CD14-positive monocyte (primary cell): ENCODE data around the gene TPP2. TPM values are rescaled to one million over a fixed set of nuclear protein-coding genes. Genes with fewer than 3 reads are reported as not detected.

Source experiments
- DNase-seq, 3 donors: peaks; one replicate each; pipeline ENCODE4 v3.0.0-alpha.2; 2011 to 2022
- H2AFZ ChIP-seq: 2 replicates; pipeline ENCODE4 v1.6.0; 2012; ENCODE audit warnings: mild to moderate bottlenecking, low read depth, low read length, inconsistent platforms; ENCODE audit not compliant: insufficient read depth, poor library complexity, severe bottlenecking
- H3K27ac ChIP-seq, 2 donors: 1 replicate in 1 of 2; 2 replicates in 1 of 2; pipeline ENCODE4 v1.5.1; 2012 to 2013; ENCODE audit warnings: low read length in 2 of 2, control low read depth in 1 of 2, inconsistent platforms in 1 of 2, low read depth in 1 of 2, mild to moderate bottlenecking in 1 of 2
- H3K27me3 ChIP-seq, 2 donors: one replicate each; pipeline versions ENCODE4 v1.6.0 to v1.6.1; 2011 to 2013; ENCODE audit warnings: low read length in 2 of 2; ENCODE audit not compliant: control insufficient read depth in 2 of 2, insufficient read depth in 2 of 2
- H3K36me3 ChIP-seq, 2 donors: replicated peaks in 1 of 2; 1 replicate in 1 of 2; 2 replicates in 1 of 2; pipeline versions ENCODE4 v1.5.1 to v1.6.1; 2012 to 2013; ENCODE audit warnings: low read length in 2 of 2, control low read depth in 1 of 2, inconsistent platforms in 1 of 2, mild to moderate bottlenecking in 1 of 2; ENCODE audit not compliant: insufficient read depth in 2 of 2, control insufficient read depth in 1 of 2
- H3K4me1 ChIP-seq, 2 donors: 1 replicate in 1 of 2; 2 replicates in 1 of 2; pipeline versions ENCODE4 v1.5.1 to v1.6.1; 2012 to 2013; ENCODE audit warnings: low read length in 2 of 2, control low read depth in 1 of 2, inconsistent platforms in 1 of 2, mild to moderate bottlenecking in 1 of 2, moderate library complexity in 1 of 2; ENCODE audit not compliant: insufficient read depth in 2 of 2, control insufficient read depth in 1 of 2
- H3K4me2 ChIP-seq: replicated peaks from 2 replicates; pipeline ENCODE3; 2012; ENCODE audit warnings: low read length, moderate library complexity, mild to moderate bottlenecking; ENCODE audit not compliant: poor library complexity, severe bottlenecking; ENCODE audit errors: extremely low read depth
- H3K4me3 ChIP-seq, 3 experiments: fragments of 200-600 bp in 1 of 3; sonication (generic) in 1 of 3; replicated peaks in 1 of 3; 1 replicate in 2 of 3; 2 replicates in 1 of 3; pipeline ENCODE4 v1.5.1; 2011 to 2013; ENCODE audit warnings: low read length in 3 of 3, mild to moderate bottlenecking in 3 of 3, control low read depth in 2 of 3, low read depth in 2 of 3, inconsistent platforms in 1 of 3, moderate library complexity in 1 of 3
- H3K79me2 ChIP-seq: 2 replicates; pipeline ENCODE4 v1.6.0; 2012; ENCODE audit warnings: mild to moderate bottlenecking, control low read depth, inconsistent platforms, low read length, moderate library complexity; ENCODE audit not compliant: insufficient read depth
- H3K9ac ChIP-seq: 2 replicates; pipeline ENCODE4 v1.6.0; 2017; ENCODE audit warnings: low read length, mild to moderate bottlenecking; ENCODE audit not compliant: insufficient read depth, poor library complexity, severe bottlenecking
- H3K9me3 ChIP-seq, 2 donors: replicated peaks in 1 of 2; 1 replicate in 1 of 2; 2 replicates in 1 of 2; pipeline versions ENCODE4 v1.5.1 to v1.6.1; 2012 to 2013; ENCODE audit warnings: low read length in 2 of 2, control low read depth in 1 of 2; ENCODE audit not compliant: control insufficient read depth in 1 of 2, insufficient read depth in 1 of 2
- H4K20me1 ChIP-seq: 2 replicates; pipeline ENCODE4 v1.6.0; 2012; ENCODE audit warnings: mild to moderate bottlenecking, low read length, control low read depth, moderate library complexity; ENCODE audit not compliant: insufficient read depth
- H3K27ac Mint-ChIP-seq, 7 donors: one replicate each; pipeline ENCODE4 v1.8.0; 2020; ENCODE audit warnings: mild to moderate bottlenecking in 7 of 7, mixed read lengths in 7 of 7, moderate library complexity in 6 of 7, inconsistent platforms in 2 of 7
- H3K27me3 Mint-ChIP-seq, 3 donors: one replicate each; pipeline ENCODE4 v1.8.0; 2021 to 2022; ENCODE audit warnings: low read depth in 3 of 3, mild to moderate bottlenecking in 3 of 3, mixed read lengths in 3 of 3, moderate library complexity in 3 of 3, inconsistent platforms in 1 of 3
- H3K36me3 Mint-ChIP-seq, 2 donors: one replicate each; pipeline ENCODE4 v1.8.0; 2020; ENCODE audit warnings: mixed read lengths in 2 of 2, inconsistent platforms in 1 of 2, mild to moderate bottlenecking in 1 of 2
- H3K4me1 Mint-ChIP-seq: one replicate; pipeline ENCODE4 v1.8.0; 2020; ENCODE audit warnings: mild to moderate bottlenecking, mixed read lengths
- H3K4me3 Mint-ChIP-seq, 2 donors: one replicate each; pipeline ENCODE4 v1.8.0; 2020; ENCODE audit warnings: mild to moderate bottlenecking in 2 of 2, mixed read lengths in 2 of 2, moderate library complexity in 1 of 2
- H3K9me3 Mint-ChIP-seq, 7 donors: one replicate each; pipeline ENCODE4 v1.8.0; 2020 to 2022; ENCODE audit warnings: mixed read lengths in 7 of 7, mild to moderate bottlenecking in 6 of 7, moderate library complexity in 6 of 7, inconsistent platforms in 2 of 7
- CTCF ChIP-seq: fragments of 200-600 bp; IDR thresholded peaks from one replicate; pipeline ENCODE4 v1.8.0; 2022; ENCODE audit warnings: antibody characterized with exemption, mild to moderate bottlenecking
- WGBS: methylation state at CpG from one replicate; pipeline ENCODE4 v1.1.5; 2013; ENCODE audit warnings: missing lambda C conversion rate; ENCODE audit not compliant: insufficient coverage; 5-methylcytosine and 5-hydroxymethylcytosine counted together
- intact Hi-C, 2 donors: fragments of 100-400 bp; cut with micrococcal nuclease; formaldehyde crosslinking; loops; one replicate each; pipeline versions ENCODE4 v1.15.0 to v1.15.1; 2023
- polyA plus RNA-seq, 3 donors: library from polyadenylated mRNA; depleted of rRNA in 1 of 3; unstranded in 2 of 3; stranded (reverse) in 1 of 3; fragments of 300-500 nt in 2 of 3; fragments of >200 nt in 1 of 3; fragmentation: Illumina TruSeq in 2 of 3; gene quantifications; 1 replicate in 2 of 3; 2 replicates in 1 of 3; pipeline ENCODE4 v1.2.3, GENCODE V29; 2012 to 2021

The TPP2 gene
- polyA plus RNA-seq, 3 donors = 18.0 to 39.7 (median 26.0) TPM

- no peaks in the 10 kb centered on the region for H3K9me3 ChIP-seq
- H3K4me2 ChIP-seq = no peak overlapping the region
- H3K36me3 Mint-ChIP-seq = peaks cover 12 to 14% of the 10 kb centered on the region in 2 donors
- H3K4me3 ChIP-seq = no peak overlapping the region
- no peak overlapping the region for H2AFZ ChIP-seq
- H3K27me3 Mint-ChIP-seq = peaks cover 0 to 3% (median 2%) of the 10 kb centered on the region in 3 donors
- H3K27me3 ChIP-seq = peaks cover 0 to 5% of the 10 kb centered on the region in 2 donors
- no peak overlapping the region for H3K9ac ChIP-seq
- H3K4me1 Mint-ChIP-seq = peaks cover 17% of the 10 kb centered on the region
- H3K4me1 ChIP-seq = peaks cover 13% of the 10 kb centered on the region in 2 donors
- intact Hi-C loops = loop anchor here (2.0 to 10.0 kb wide), 2 partner anchors 70 to 112 kb away; partner anchors contain the start of genes BIVM (in 1 of the 2) and POGLUT2 (in 1 of the 2)
- 100% methylated on average over 2 of the region's 3 CpGs for whole genome bisulfite sequencing
- peaks cover 17 to 27% of the 10 kb centered on the region in 2 donors for H3K36me3 ChIP-seq
- H3K4me3 Mint-ChIP-seq = no peak overlapping the region
- H3K9me3 Mint-ChIP-seq = peaks cover 0 to 5% (median 1%) of the 10 kb centered on the region in 7 donors
- no peaks in the 10 kb centered on the region for H4K20me1 ChIP-seq
- no peaks in the 10 kb centered on the region for H3K79me2 ChIP-seq
- H3K27ac ChIP-seq = no peak overlapping the region
- no peak overlapping the region for H3K27ac Mint-ChIP-seq
- no peak for TF ChIP-seq CTCF
- DNase-seq = no peak
Observed at GRCh38 chr13:102682727-102683126, 85.9 kb downstream of the TPP2 start.

GRCh38 chr13:102683637-102684036 lies 86.9 kb downstream of the TPP2 start:
- peaks cover 0 to 5% (median 1%) of the 10 kb centered on the region in 7 donors for H3K9me3 Mint-ChIP-seq
- H3K4me1 Mint-ChIP-seq = peaks cover 17% of the 10 kb centered on the region
- no peaks in the 10 kb centered on the region for H4K20me1 ChIP-seq
- intact Hi-C loops = loop anchor here (2.0 to 10.0 kb wide), 2 partner anchors 71 to 111 kb away; partner anchors contain the start of genes BIVM (in 1 of the 2) and POGLUT2 (in 1 of the 2)
- H3K27me3 ChIP-seq = peaks cover 0 to 5% of the 10 kb centered on the region in 2 donors
- no peak overlapping the region for H2AFZ ChIP-seq
- H3K27ac ChIP-seq = no peak overlapping the region
- no peak overlapping the region for H3K4me2 ChIP-seq
- no peak overlapping the region for H3K9ac ChIP-seq
- H3K4me3 ChIP-seq = no peak overlapping the region
- H3K79me2 ChIP-seq = no peaks in the 10 kb centered on the region
- TF ChIP-seq CTCF = no peak
- H3K36me3 Mint-ChIP-seq = peaks cover 7% of the 10 kb centered on the region in 2 donors
- no peaks in the 10 kb centered on the region for H3K9me3 ChIP-seq
- no peak overlapping the region for H3K27ac Mint-ChIP-seq
- no peak for DNase-seq
- no peak overlapping the region for H3K4me3 Mint-ChIP-seq
- WGBS = no CpG with 5 or more reads among the region's 2 CpGs
- peaks cover 9 to 18% of the 10 kb centered on the region in 2 donors for H3K36me3 ChIP-seq
- peaks cover 5% of the 10 kb centered on the region in 3 donors for H3K27me3 Mint-ChIP-seq
- H3K4me1 ChIP-seq = peaks cover 13% of the 10 kb centered on the region in 2 donors
